ENCODE results near the gene ABCD3.

Gene ABCD3

GRCh38 chr1:94527447-94528031 lies 109.3 kb downstream of the ABCD3 start:
- no peak for DNase-seq (ENCODE audit: low read depth)

- DNase-seq (ENCODE audit: low read depth) = no peak
Observed at GRCh38 chr1:94528299-94528698, 110.1 kb downstream of the ABCD3 start.

GRCh38 chr1:94528826-94529225 lies 110.6 kb downstream of the ABCD3 start:
- DNase-seq (ENCODE audit: low read depth) = no peak

- no peak for DNase-seq (ENCODE audit: low read depth)
Observed at GRCh38 chr1:94529416-94529815, 111.2 kb downstream of the ABCD3 start.

- DNase-seq (ENCODE audit: low read depth) = no peak
Observed at GRCh38 chr1:94530373-94530878, 112.2 kb downstream of the ABCD3 start.

GRCh38 chr1:94531664-94532063 lies 113.5 kb downstream of the ABCD3 start:
- no peak for DNase-seq (ENCODE audit: low read depth)

GRCh38 chr1:94532077-94532476 lies 113.9 kb downstream of the ABCD3 start:
- no peak for DNase-seq (ENCODE audit: low read depth)

- no peak for DNase-seq (ENCODE audit: low read depth)
Observed at GRCh38 chr1:94535095-94535494, 116.9 kb downstream of the ABCD3 start.

GRCh38 chr1:94535879-94536278 lies 117.7 kb downstream of the ABCD3 start:
- DNase-seq (ENCODE audit: low read depth) = no peak

- no peak for DNase-seq (ENCODE audit: low read depth)
Observed at GRCh38 chr1:94537254-94537653, 119.1 kb downstream of the ABCD3 start.

GRCh38 chr1:94538243-94538827 lies 120.1 kb downstream of the ABCD3 start:
- DNase-seq (ENCODE audit: low read depth) = no peak

GRCh38 chr1:94539496-94539895 lies 121.3 kb downstream of the ABCD3 start:
- DNase-seq (ENCODE audit: low read depth) = no peak

- DNase-seq (ENCODE audit: low read depth) = no peak
Observed at GRCh38 chr1:94540440-94541245, 122.5 kb downstream of the ABCD3 start.

- DNase-seq (ENCODE audit: low read depth) = peak; percentile 26
Observed at GRCh38 chr1:94541246-94542087, 123.3 kb downstream of the ABCD3 start, which contains the start of gene F3. Gene F3, minus strand, starts transcription at chr1:94541759. Its CDS starts 123 bp downstream, at chr1:94541636.

- no peak for DNase-seq (ENCODE audit: low read depth)
Observed at GRCh38 chr1:94542088-94542870, 124.1 kb downstream of the ABCD3 start.

- no peak for DNase-seq (ENCODE audit: low read depth)
Observed at GRCh38 chr1:94543001-94543400, 124.8 kb downstream of the ABCD3 start.

- DNase-seq (ENCODE audit: low read depth) = no peak
Observed at GRCh38 chr1:94543893-94544635, 125.9 kb downstream of the ABCD3 start.

GRCh38 chr1:94544706-94545490 lies 126.7 kb downstream of the ABCD3 start:
- no peak for DNase-seq (ENCODE audit: low read depth)

GRCh38 chr1:94549706-94550105 lies 131.5 kb downstream of the ABCD3 start:
- no peak for DNase-seq (ENCODE audit: low read depth)

- no peak for DNase-seq (ENCODE audit: low read depth)
Observed at GRCh38 chr1:94550396-94550795, 132.2 kb downstream of the ABCD3 start.

Data from activated T-helper 1 cell treated with Interleukin-2 at 50 U/mL for 16 hours (primary cell).